GM18873 (cell line): ENCODE data around the gene TBX6.
"Not testable (repeated sequence)": the region's sequence is repeated elsewhere in the genome, so short reads cannot be mapped to it uniquely, and the experiment has no call there.

Experiments
- ATAC-seq: cut with Tn5 transposase; IDR thresholded peaks from one replicate; pipeline ENCODE4 v1.9.1; 2021; ENCODE audit warnings: mild to moderate bottlenecking, moderate library complexity, moderate number of reproducible peaks; ENCODE audit not compliant: unreplicated experiment, low FRiP score

TBX6 gene

GRCh38 chr16:30091474-30092372 is at the start of gene TBX6:
Gene TBX6, minus strand, starts transcription at chr16:30091924. Its CDS starts 731 bp downstream, at chr16:30091193.
- peak; percentile 56 for ATAC-seq

GRCh38 chr16:30139583-30140481 is 48.1 kb upstream of the TBX6 start:
- ATAC-seq: no peak

- ATAC-seq: no peak
Measured at GRCh38 chr16:30137897-30138296, 46.2 kb upstream of the TBX6 start.

GRCh38 chr16:30136971-30137605 is 45.4 kb upstream of the TBX6 start:
- no peak for ATAC-seq

GRCh38 chr16:30132591-30132990 is 40.9 kb upstream of the TBX6 start:
- no peak for ATAC-seq

- no peak for ATAC-seq
Measured at GRCh38 chr16:30131869-30132475, 40.2 kb upstream of the TBX6 start.

GRCh38 chr16:30127993-30128392 is 36.3 kb upstream of the TBX6 start:
- no peak for ATAC-seq

GRCh38 chr16:30125690-30126089 is 34.0 kb upstream of the TBX6 start:
- ATAC-seq: not testable (repeated sequence)

- ATAC-seq: no peak
Measured at GRCh38 chr16:30124985-30125379, 33.3 kb upstream of the TBX6 start.

- no peak for ATAC-seq
Measured at GRCh38 chr16:30122604-30123160, 31.0 kb upstream of the TBX6 start.

GRCh38 chr16:30121741-30122571 is 30.2 kb upstream of the TBX6 start:
- no peak for ATAC-seq

GRCh38 chr16:30120340-30121105 is 28.8 kb upstream of the TBX6 start:
- no peak for ATAC-seq

- no peak for ATAC-seq
Measured at GRCh38 chr16:30119428-30119827, 27.7 kb upstream of the TBX6 start.

- ATAC-seq: no peak
Measured at GRCh38 chr16:30117768-30118167, 26.0 kb upstream of the TBX6 start.

GRCh38 chr16:30116291-30117207 is 24.8 kb upstream of the TBX6 start:
- no peak for ATAC-seq

GRCh38 chr16:30115238-30115637 is 23.5 kb upstream of the TBX6 start:
- no peak for ATAC-seq

GRCh38 chr16:30114833-30115232 is 23.1 kb upstream of the TBX6 start:
- ATAC-seq: not testable (repeated sequence)
